Endothelial cell of umbilical vein (primary cell): ENCODE data around the gene HIRA. TPM values are rescaled to one million over a fixed set of nuclear protein-coding genes. Genes with fewer than 3 reads are reported as not detected.

Experiments used
- BruUV-seq: library from RNA; stranded (reverse); fragments of 400-500 nt; replicated peaks from 2 replicates; lab custom pipeline; 2021; lab: Mats Ljungman, UMichigan
- CTCF ChIA-PET: fragments of 300-600, 350-600 bp; sonication (Branson Sonifier 250); formaldehyde crosslinking; loops from one replicate; lab custom pipeline; 2021; ENCODE audit warnings: antibody characterized with exemption, inconsistent platforms; lab: Charles Lee
- POLR2A ChIA-PET: fragments of 300-600, 350-600 bp; sonication (Branson Sonifier 250); formaldehyde crosslinking; loops from one replicate; lab custom pipeline; 2021; ENCODE audit warnings: antibody characterized with exemption, inconsistent platforms; lab: Charles Lee
- DNase-seq: peaks from one replicate; pipeline ENCODE4 v3.0.0-alpha.2; 2011; ENCODE audit warnings: low read depth, low spot score
- FAIRE-seq: peaks from 2 replicates; lab custom pipeline; 2011; peaks lifted over from hg19 to GRCh38; lab: Jason Lieb, UNC
- H2AFZ ChIP-seq: 2 replicates; pipeline ENCODE4 v1.6.0; 2012; ENCODE audit warnings: low read depth, low read length, control low read depth, inconsistent platforms
- H3K27ac ChIP-seq: 2 replicates; pipeline ENCODE4 v1.5.1; 2011; ENCODE audit warnings: low read depth, mild to moderate bottlenecking, control low read depth, low read length, moderate library complexity; ENCODE audit not compliant: insufficient read depth
- H3K27me3 ChIP-seq, 2 experiments: 2 replicates each; pipeline versions ENCODE4 v1.6.0 to v1.6.1; 2011; ENCODE audit warnings: low read length in 2 of 2, mixed read lengths in 1 of 2; ENCODE audit not compliant: control insufficient read depth in 2 of 2, insufficient read depth in 2 of 2
- H3K36me3 ChIP-seq, 2 experiments: 2 replicates in 1 of 2; 3 replicates in 1 of 2; pipeline ENCODE4 v1.5.1; 2011; ENCODE audit warnings: low read length in 2 of 2, mild to moderate bottlenecking in 1 of 2, moderate library complexity in 1 of 2; ENCODE audit not compliant: control insufficient read depth in 2 of 2, insufficient read depth in 2 of 2; ENCODE audit errors: extremely low read depth in 1 of 2
- H3K4me1 ChIP-seq: 3 replicates; pipeline ENCODE4 v1.5.1; 2011; ENCODE audit warnings: mild to moderate bottlenecking, low read length; ENCODE audit not compliant: control insufficient read depth, insufficient read depth; ENCODE audit errors: extremely low read depth
- H3K4me2 ChIP-seq: 2 replicates; pipeline ENCODE4 v1.6.1; 2011; ENCODE audit warnings: low read length, control low read depth, mixed read lengths; ENCODE audit not compliant: insufficient read depth
- H3K4me3 ChIP-seq, 3 experiments: fragments of 200-600 bp in 1 of 3; sonication (generic), shearing (Covaris generic) in 1 of 3; replicated peaks in 1 of 3; 2 replicates each; pipeline ENCODE4 v1.5.1; 2011 to 2016; ENCODE audit warnings: control low read depth in 3 of 3, low read length in 3 of 3, mild to moderate bottlenecking in 2 of 3, inconsistent platforms in 1 of 3, low read depth in 1 of 3, moderate library complexity in 1 of 3; ENCODE audit not compliant: insufficient read depth in 1 of 3
- H3K79me2 ChIP-seq: 2 replicates; pipeline ENCODE4 v1.6.0; 2012; ENCODE audit warnings: low read length, inconsistent platforms; ENCODE audit not compliant: control insufficient read depth, insufficient read depth
- H3K9ac ChIP-seq: replicated peaks from 2 replicates; pipeline ENCODE3; 2011; ENCODE audit warnings: low read length, control low read depth; ENCODE audit not compliant: insufficient read depth; ENCODE audit errors: extremely low read depth
- H3K9me1 ChIP-seq: replicated peaks from 3 replicates; pipeline ENCODE4 v1.6.0; 2011; ENCODE audit warnings: mild to moderate bottlenecking, low read length; ENCODE audit not compliant: control insufficient read depth, insufficient read depth; ENCODE audit errors: extremely low read depth
- H3K9me3 ChIP-seq: replicated peaks from 2 replicates; pipeline ENCODE4 v1.5.1; 2012; ENCODE audit warnings: low read length, inconsistent platforms; ENCODE audit not compliant: control insufficient read depth, insufficient read depth
- H4K20me1 ChIP-seq: replicated peaks from 2 replicates; pipeline ENCODE3; 2011; ENCODE audit warnings: mild to moderate bottlenecking, low read length; ENCODE audit not compliant: control insufficient read depth, insufficient read depth; ENCODE audit errors: extremely low read depth
- CTCF ChIP-seq, 2 donors: IDR thresholded peaks; 1 replicate in 1 of 2; 2 replicates in 1 of 2; pipeline ENCODE4 v1.5.1; 2011; ENCODE audit warnings: low read length in 2 of 2, mild to moderate bottlenecking in 2 of 2, moderate library complexity in 2 of 2, control low read depth in 1 of 2, inconsistent platforms in 1 of 2, low read depth in 1 of 2; ENCODE audit not compliant: insufficient read depth in 1 of 2; ENCODE audit errors: extremely low read depth in 1 of 2
- EZH2 ChIP-seq: IDR thresholded peaks from 2 replicates; pipeline ENCODE4 v1.6.1; 2012; ENCODE audit warnings: borderline replicate concordance, low read depth, mild to moderate bottlenecking, moderate library complexity, low read length, inconsistent platforms; ENCODE audit not compliant: severe bottlenecking
- GATA2 ChIP-seq: IDR thresholded peaks from 2 replicates; pipeline ENCODE4 v1.7.0; 2011; ENCODE audit warnings: low read depth, mild to moderate bottlenecking, moderate library complexity, mixed read lengths, low read length; ENCODE audit not compliant: insufficient read length, insufficient read depth
- dilution Hi-C: fragments of 300-500 bp; cut with MboI; formaldehyde crosslinking; loops from one replicate; pipeline ENCODE4 v1.15.0; 2019; ENCODE audit warnings: low sequenced_read_pairs; ENCODE audit not compliant: extremely low pct_ligation_motif_present
- intact Hi-C: fragments of 100-400 bp; cut with micrococcal nuclease; formaldehyde crosslinking; loops from one replicate; pipeline ENCODE4 v1.10.0; 2022
- polyA plus RNA-seq, 4 experiments: library from polyadenylated mRNA; depleted of rRNA in 3 of 4; stranded (reverse) in 3 of 4; unstranded in 1 of 4; fragments of >200 nt; gene quantifications; 2 replicates each; pipeline versions ENCODE4 v1.2.1 to v1.2.3, GENCODE V29; 2011 to 2012; ENCODE audit warnings: missing spikeins in 1 of 4
- total RNA-seq: library from RNA; stranded (reverse); gene quantifications from 2 replicates; pipeline ENCODE4 v1.2.3, GENCODE V29; 2021

HIRA gene
- total and polyA plus RNA-seq, 2 donors (not counting 3 experiments of a cell fraction or from before 2014, with no cell fraction given) = 17.3 to 27.7 TPM

- H2AFZ ChIP-seq = peak overlapping the region; percentile 72
- intact Hi-C loops = loop anchor here (10.0 kb wide), 1 partner anchor 344 kb away; no protein-coding TSS in a partner anchor
- ChIA-PET CTCF (interaction anchor here (0.8 to 2.6 kb wide), 4 partner anchors 11 to 147 kb away, joined by 3 to 14 read pairs (median 4); partner anchors contain the start of genes ESS2 and SLC25A1), POLR2A (interaction anchor here (1.0 kb wide), 1 partner anchor 112 kb away, joined by 5 read pairs; no protein-coding TSS in a partner anchor)
- no peaks in the 10 kb centered on the region for H3K9me1 ChIP-seq
- no peaks in the 10 kb centered on the region for H3K9me3 ChIP-seq
- peak overlapping the region; percentile 78 to 89 (median 85) for H3K4me3 ChIP-seq
- DNase-seq (no peak), FAIRE-seq (no peak)
- dilution Hi-C loops = no loop called here
- H3K27ac ChIP-seq = no peak overlapping the region
- H3K9ac ChIP-seq = peak overlapping the region; percentile 65
- no TSS peak for BruUV-seq
- TF ChIP-seq GATA2 = no peak
- no peak for TF ChIP-seq CTCF (IDR thresholded peaks at IDR 0.05; ENCODE audit: extremely low read depth in 1 of 2, insufficient read depth in 1 of 2, low read depth in 1 of 2, low read length in 2 of 2)
- peak; percentile 44 for TF ChIP-seq EZH2
- H4K20me1 ChIP-seq = no peaks in the 10 kb centered on the region
- peaks cover 11% of the 10 kb centered on the region for H3K4me1 ChIP-seq
- H3K36me3 ChIP-seq = no peaks in the 10 kb centered on the region
- peaks cover 2 to 5% of the 10 kb centered on the region in 2 experiments for H3K27me3 ChIP-seq
- H3K4me2 ChIP-seq = peak overlapping the region; percentile 98
- H3K79me2 ChIP-seq = no peaks in the 10 kb centered on the region
These were observed 140.3 kb downstream of the HIRA start for GRCh38 chr22:19291218-19291579.
